Muscle of back (tissue), 11 donors: Measurements from ENCODE around the gene PAFAH2. TPM values are rescaled to one million over a fixed set of nuclear protein-coding genes. Genes with fewer than 3 reads are reported as not detected.
"Not testable (repeated sequence)": the region's sequence is repeated elsewhere in the genome, so short reads cannot be mapped to it uniquely, and the experiment has no call there.

Experiments
- DNase-seq, 3 donors: peaks; one replicate each; pipeline versions ENCODE4 v3.0.0 to v3.0.0-alpha.2; 2013
- polyA plus RNA-seq, 10 donors: library from polyadenylated mRNA; unstranded; fragments of 120-200 nt; gene quantifications; one replicate each; pipeline ENCODE4 v1.2.1, GENCODE V29; 2013; ENCODE audit not compliant: insufficient read length in 10 of 10

PAFAH2 gene
- polyA plus RNA-seq, 10 donors, result 30.1 to 83.9 (median 59.1) TPM

GRCh38 chr1:25936947-25937346 lies 60.9 kb downstream of the PAFAH2 start:
- no peak for DNase-seq

- no peak for DNase-seq
These were observed 64.1 kb downstream of the PAFAH2 start for GRCh38 chr1:25933479-25934365.

- DNase-seq, result not testable (repeated sequence)
These were observed 65.0 kb downstream of the PAFAH2 start for GRCh38 chr1:25932811-25933400.

- DNase-seq, result no peak
These were observed 65.5 kb downstream of the PAFAH2 start for GRCh38 chr1:25932321-25932720.

GRCh38 chr1:25929016-25929415 lies 68.8 kb downstream of the PAFAH2 start:
- DNase-seq, result no peak

- DNase-seq, result peak in 1 of 3 donors; percentile 66
These were observed 70.2 kb downstream of the PAFAH2 start for GRCh38 chr1:25927521-25928265.

- DNase-seq, result no peak
These were observed 70.9 kb downstream of the PAFAH2 start for GRCh38 chr1:25926731-25927496.

GRCh38 chr1:25924454-25924853 lies 73.4 kb downstream of the PAFAH2 start:
- DNase-seq, result no peak

- peak in 2 of 3 donors; percentile 32 to 73 for DNase-seq
These were observed 74.8 kb downstream of the PAFAH2 start for GRCh38 chr1:25922971-25923552.

GRCh38 chr1:25922056-25922970 lies 75.5 kb downstream of the PAFAH2 start:
- DNase-seq, result peak in 2 of 3 donors; percentile 42 to 74

GRCh38 chr1:25918615-25919014 lies 79.2 kb downstream of the PAFAH2 start:
- DNase-seq, result no peak

GRCh38 chr1:25917996-25918395 lies 79.9 kb downstream of the PAFAH2 start:
- no peak for DNase-seq

GRCh38 chr1:25916460-25916859 lies 81.4 kb downstream of the PAFAH2 start:
- no peak for DNase-seq

GRCh38 chr1:25914074-25914995 lies 83.5 kb downstream of the PAFAH2 start:
- DNase-seq, result no peak

GRCh38 chr1:25913206-25913605 lies 84.7 kb downstream of the PAFAH2 start:
- no peak for DNase-seq

GRCh38 chr1:25912076-25912831 lies 85.6 kb downstream of the PAFAH2 start:
- DNase-seq, result peak in 1 of 3 donors; percentile 64

GRCh38 chr1:25911162-25911561 lies 86.7 kb downstream of the PAFAH2 start:
- no peak for DNase-seq
